Measurements from ENCODE around the gene OSTN. TPM values are rescaled to one million over a fixed set of nuclear protein-coding genes. Genes with fewer than 3 reads are reported as not detected.

Gene OSTN
- total RNA-seq, 1 experiment from 2014 or later = not detected

GRCh38 chr3:191307341-191307740 is 108.3 kb downstream of the OSTN start (continued):
- no peak for TF ChIP-seq ZBTB33 (IDR thresholded peaks at IDR 0.05; ENCODE audit: extremely low read depth, insufficient replicate concordance, low read length)
- no peak for TF ChIP-seq FOSL1 (IDR thresholded peaks at IDR 0.05; ENCODE audit: low read depth)
- no peak for TF ChIP-seq EZH2phosphoT487 (IDR thresholded peaks at IDR 0.05; ENCODE audit: borderline replicate concordance)
- TF ChIP-seq, protein P1, sequence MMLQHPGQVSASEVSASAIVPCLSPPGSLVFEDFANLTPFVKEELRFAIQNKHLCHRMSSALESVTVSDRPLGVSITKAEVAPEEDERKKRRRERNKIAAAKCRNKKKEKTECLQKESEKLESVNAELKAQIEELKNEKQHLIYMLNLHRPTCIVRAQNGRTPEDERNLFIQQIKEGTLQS (IDR thresholded peaks at IDR 0.05) = no peak
- no peak for TF ChIP-seq TCF7L2 (IDR thresholded peaks at IDR 0.05; ENCODE audit: borderline replicate concordance, extremely low read depth, insufficient read depth, insufficient read length)
- no peak for TF ChIP-seq CEBPB (IDR thresholded peaks at IDR 0.05; ENCODE audit: low read depth)
- no peak for TF ChIP-seq JUND (IDR thresholded peaks at IDR 0.05)
- no peak for TF ChIP-seq YY1 (IDR thresholded peaks at IDR 0.05; ENCODE audit: extremely low read depth, insufficient replicate concordance, low read depth, low read length)

GRCh38 chr3:191313296-191313695 is 114.3 kb downstream of the OSTN start:
- Histone ChIP-seq H3K4me3 (replicated peaks in 1 of 2; ENCODE audit: low read depth in 1 of 2, low read length in 2 of 2) (no peak overlapping the region), H3K79me2 (ENCODE audit: insufficient read depth, low read length) (no peaks in the 10 kb centered on the region), H3K9me3 (ENCODE audit: control insufficient read depth in 1 of 2, insufficient read depth in 1 of 2, low read depth in 1 of 2, low read length in 2 of 2) (no peaks in the 10 kb centered on the region), H2AFZ (ENCODE audit: low read depth, low read length, poor library complexity, severe bottlenecking) (no peak overlapping the region), H4K20me1 (ENCODE audit: insufficient read depth) (no peaks in the 10 kb centered on the region), H3K27ac (ENCODE audit: low read depth, low read length) (no peak overlapping the region), H3K4me1 (ENCODE audit: control insufficient read depth in 1 of 2, insufficient read depth in 2 of 2, low read length in 2 of 2) (no peaks in the 10 kb centered on the region), H3K36me3 (ENCODE audit: control insufficient read depth in 1 of 2, insufficient read depth in 2 of 2, low read length in 2 of 2) (no peaks in the 10 kb centered on the region), H3K9me2 (ENCODE audit: insufficient read depth) (no peaks in the 10 kb centered on the region), H3K4me2 (ENCODE audit: low read length) (no peak overlapping the region), H3K27me3 (ENCODE audit: insufficient read depth, low read length) (no peaks in the 10 kb centered on the region), H3K9ac (ENCODE audit: low read length) (no peak overlapping the region)
- CTCF ChIA-PET = no interaction called here
- POLR2A ChIA-PET = no interaction called here
- intact Hi-C loops (cut with micrococcal nuclease) = no loop called here
- RAD21 ChIA-PET (ENCODE audit: low non-redundant PET in 1 of 2, low total read pairs in 2 of 2, uncharacterized antibody in 2 of 2, unreplicated experiment in 2 of 2) = no interaction called here
- no peak for DNase-seq (ENCODE audit: low read depth, low spot score)
- ATAC-seq = no peak
- no TSS peak for BruUV-seq (replicated peaks)
- TF ChIP-seq EZH2phosphoT487 (IDR thresholded peaks at IDR 0.05; ENCODE audit: borderline replicate concordance) (no peak), EGR1 (IDR thresholded peaks at IDR 0.05; ENCODE audit: low read depth) (no peak), POLR2A (IDR thresholded peaks at IDR 0.05; ENCODE audit: borderline replicate concordance, extremely low read depth, insufficient read depth, insufficient read length) (no peak), CBX3 (IDR thresholded peaks at IDR 0.05; ENCODE audit: low read depth) (no peak), ELF1 (IDR thresholded peaks at IDR 0.05; ENCODE audit: borderline replicate concordance, low read depth) (no peak), POLR2AphosphoS5 (IDR thresholded peaks at IDR 0.05; ENCODE audit: low read depth, low read length) (no peak), SIN3A (IDR thresholded peaks at IDR 0.05; ENCODE audit: low read depth) (no peak), CEBPB (IDR thresholded peaks at IDR 0.05; ENCODE audit: low read depth) (no peak), YY1 (IDR thresholded peaks at IDR 0.05; ENCODE audit: extremely low read depth, insufficient replicate concordance, low read depth, low read length) (no peak), ZFX (IDR thresholded peaks at IDR 0.05) (no peak)
- TF ChIP-seq, protein P2, sequence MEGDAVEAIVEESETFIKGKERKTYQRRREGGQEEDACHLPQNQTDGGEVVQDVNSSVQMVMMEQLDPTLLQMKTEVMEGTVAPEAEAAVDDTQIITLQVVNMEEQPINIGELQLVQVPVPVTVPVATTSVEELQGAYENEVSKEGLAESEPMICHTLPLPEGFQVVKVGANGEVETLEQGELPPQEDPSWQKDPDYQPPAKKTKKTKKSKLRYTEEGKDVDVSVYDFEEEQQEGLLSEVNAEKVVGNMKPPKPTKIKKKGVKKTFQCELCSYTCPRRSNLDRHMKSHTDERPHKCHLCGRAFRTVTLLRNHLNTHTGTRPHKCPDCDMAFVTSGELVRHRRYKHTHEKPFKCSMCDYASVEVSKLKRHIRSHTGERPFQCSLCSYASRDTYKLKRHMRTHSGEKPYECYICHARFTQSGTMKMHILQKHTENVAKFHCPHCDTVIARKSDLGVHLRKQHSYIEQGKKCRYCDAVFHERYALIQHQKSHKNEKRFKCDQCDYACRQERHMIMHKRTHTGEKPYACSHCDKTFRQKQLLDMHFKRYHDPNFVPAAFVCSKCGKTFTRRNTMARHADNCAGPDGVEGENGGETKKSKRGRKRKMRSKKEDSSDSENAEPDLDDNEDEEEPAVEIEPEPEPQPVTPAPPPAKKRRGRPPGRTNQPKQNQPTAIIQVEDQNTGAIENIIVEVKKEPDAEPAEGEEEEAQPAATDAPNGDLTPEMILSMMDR (IDR thresholded peaks at IDR 0.05 in 2 of 3, conservative IDR thresholded peaks at IDR 0.05 in 1 of 3; ENCODE audit: borderline replicate concordance in 1 of 3, insufficient read depth in 1 of 3, low read depth in 2 of 3, low read length in 2 of 3) = no peak
- TF ChIP-seq, protein P3, sequence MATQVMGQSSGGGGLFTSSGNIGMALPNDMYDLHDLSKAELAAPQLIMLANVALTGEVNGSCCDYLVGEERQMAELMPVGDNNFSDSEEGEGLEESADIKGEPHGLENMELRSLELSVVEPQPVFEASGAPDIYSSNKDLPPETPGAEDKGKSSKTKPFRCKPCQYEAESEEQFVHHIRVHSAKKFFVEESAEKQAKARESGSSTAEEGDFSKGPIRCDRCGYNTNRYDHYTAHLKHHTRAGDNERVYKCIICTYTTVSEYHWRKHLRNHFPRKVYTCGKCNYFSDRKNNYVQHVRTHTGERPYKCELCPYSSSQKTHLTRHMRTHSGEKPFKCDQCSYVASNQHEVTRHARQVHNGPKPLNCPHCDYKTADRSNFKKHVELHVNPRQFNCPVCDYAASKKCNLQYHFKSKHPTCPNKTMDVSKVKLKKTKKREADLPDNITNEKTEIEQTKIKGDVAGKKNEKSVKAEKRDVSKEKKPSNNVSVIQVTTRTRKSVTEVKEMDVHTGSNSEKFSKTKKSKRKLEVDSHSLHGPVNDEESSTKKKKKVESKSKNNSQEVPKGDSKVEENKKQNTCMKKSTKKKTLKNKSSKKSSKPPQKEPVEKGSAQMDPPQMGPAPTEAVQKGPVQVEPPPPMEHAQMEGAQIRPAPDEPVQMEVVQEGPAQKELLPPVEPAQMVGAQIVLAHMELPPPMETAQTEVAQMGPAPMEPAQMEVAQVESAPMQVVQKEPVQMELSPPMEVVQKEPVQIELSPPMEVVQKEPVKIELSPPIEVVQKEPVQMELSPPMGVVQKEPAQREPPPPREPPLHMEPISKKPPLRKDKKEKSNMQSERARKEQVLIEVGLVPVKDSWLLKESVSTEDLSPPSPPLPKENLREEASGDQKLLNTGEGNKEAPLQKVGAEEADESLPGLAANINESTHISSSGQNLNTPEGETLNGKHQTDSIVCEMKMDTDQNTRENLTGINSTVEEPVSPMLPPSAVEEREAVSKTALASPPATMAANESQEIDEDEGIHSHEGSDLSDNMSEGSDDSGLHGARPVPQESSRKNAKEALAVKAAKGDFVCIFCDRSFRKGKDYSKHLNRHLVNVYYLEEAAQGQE (IDR thresholded peaks at IDR 0.05; ENCODE audit: low read depth) = no peak

Data from HCT116 (cell line).